PC-9 (cell line): ENCODE measurements around the gene H3-3A. TPM values are rescaled to one million over a fixed set of nuclear protein-coding genes. Genes with fewer than 3 reads are reported as not detected.

Source experiments
- BruUV-seq: library from RNA; stranded (reverse); fragments of 400-500 nt; replicated peaks from 2 replicates; lab custom pipeline; 2021; lab: Mats Ljungman, UMichigan
- CTCF ChIA-PET: fragments of 300-600 bp; sonication (Branson Sonifier 250); formaldehyde crosslinking; loops from one replicate; lab custom pipeline; 2022; ENCODE audit warnings: antibody characterized with exemption; lab: Charles Lee
- POLR2A ChIA-PET: fragments of 300-600 bp; sonication (Branson Sonifier 250); formaldehyde crosslinking; loops from one replicate; lab custom pipeline; 2022; ENCODE audit warnings: antibody characterized with exemption; ENCODE audit not compliant: unreplicated experiment; lab: Charles Lee
- DNase-seq, 2 experiments: peaks; one replicate each; pipeline versions ENCODE4 v3.0.0 to v3.0.0-alpha.2; 2015 to 2022; ENCODE audit warnings: mixed read lengths in 1 of 2
- H2AFZ ChIP-seq: fragments of 200-600 bp; sonication (generic); 2 replicates; pipeline ENCODE4 v1.8.1; 2017; ENCODE audit warnings: antibody characterized with exemption
- H3F3A ChIP-seq: fragments of 200-600 bp; sonication (generic); 2 replicates; pipeline ENCODE4 v1.8.1; 2017; ENCODE audit warnings: antibody characterized with exemption, mild to moderate bottlenecking, low read depth; ENCODE audit not compliant: insufficient read depth
- H3K27ac ChIP-seq: fragments of 200-600 bp; sonication (generic); 2 replicates; pipeline ENCODE4 v1.6.1; 2016; ENCODE audit warnings: mixed run types
- H3K27me3 ChIP-seq: fragments of 200-600 bp; sonication (generic); 2 replicates; pipeline ENCODE4 v1.6.1; 2016; ENCODE audit warnings: low read depth, mixed run types; ENCODE audit not compliant: insufficient read depth
- H3K36me3 ChIP-seq: fragments of 200-600 bp; sonication (generic); 2 replicates; pipeline ENCODE4 v1.6.1; 2016; ENCODE audit warnings: low read depth, mixed run types
- H3K4me1 ChIP-seq: fragments of 200-600 bp; sonication (generic); replicated peaks from 2 replicates; pipeline ENCODE4 v1.6.1; 2016; ENCODE audit warnings: mixed run types; ENCODE audit not compliant: insufficient read depth
- H3K4me2 ChIP-seq: fragments of 200-600 bp; sonication (generic); 2 replicates; pipeline ENCODE4 v1.6.1; 2017; ENCODE audit warnings: mixed run types
- H3K4me3 ChIP-seq: fragments of 200-600 bp; sonication (generic); 2 replicates; pipeline ENCODE4 v1.6.1; 2016; ENCODE audit warnings: mixed run types
- H3K79me2 ChIP-seq: fragments of 200-600 bp; sonication (generic); 2 replicates; pipeline ENCODE4 v1.6.1; 2017; ENCODE audit warnings: low read depth, mixed run types
- H3K9me2 ChIP-seq: fragments of 200-600 bp; sonication (generic); 2 replicates; pipeline ENCODE4 v1.8.1; 2017; ENCODE audit warnings: mild to moderate bottlenecking; ENCODE audit not compliant: insufficient read depth
- H3K9me3 ChIP-seq: fragments of 200-600 bp; sonication (generic); 2 replicates; pipeline ENCODE4 v1.8.1; 2016; ENCODE audit warnings: low read depth; ENCODE audit not compliant: insufficient read depth
- H4K20me1 ChIP-seq: fragments of 200-600 bp; sonication (generic); 2 replicates; pipeline ENCODE4 v1.8.1; 2017; ENCODE audit not compliant: insufficient read depth
- CTCF ChIP-seq: fragments of 200-600 bp; sonication (generic); conservative IDR thresholded peaks from 2 replicates; pipeline ENCODE4 v1.6.1; 2017; ENCODE audit warnings: mixed run types, antibody characterized with exemption, mild to moderate bottlenecking, moderate library complexity
- EZH2 ChIP-seq: fragments of 200-600 bp; sonication (generic); IDR thresholded peaks from 2 replicates; pipeline ENCODE4 v1.8.0; 2017; ENCODE audit warnings: antibody characterized with exemption, low read depth
- intact Hi-C: fragments of 100-400 bp; cut with micrococcal nuclease; formaldehyde crosslinking; loops from one replicate; pipeline ENCODE4 v1.10.0; 2022; ENCODE audit not compliant: unreplicated experiment
- total RNA-seq: library from RNA; stranded (reverse); gene quantifications from 2 replicates; pipeline ENCODE4 v1.2.3, GENCODE V29; 2021

The H3-3A gene
- total RNA-seq, 1 experiment from 2014 or later = 584 TPM

GRCh38 chr1:226026833-226027232 is 35.7 kb upstream of the H3-3A start:
- Histone ChIP-seq H2AFZ (no peak overlapping the region), H3K36me3 (no peaks in the 10 kb centered on the region), H3F3A (no peaks in the 10 kb centered on the region), H3K9me2 (no peaks in the 10 kb centered on the region), H3K27me3 (no peaks in the 10 kb centered on the region), H3K4me3 (no peak overlapping the region), H3K4me1 (peaks cover 6% of the 10 kb centered on the region; the same call in 1 of the 2 replicates), H3K4me2 (no peak overlapping the region), H3K79me2 (no peaks in the 10 kb centered on the region), H4K20me1 (no peaks in the 10 kb centered on the region), H3K9me3 (no peaks in the 10 kb centered on the region), H3K27ac (no peak overlapping the region)
- no TSS peak for BruUV-seq
- no peak for DNase-seq
- ChIA-PET POLR2A (interaction anchor here (0.6 kb wide), 1 partner anchor 521 kb away, joined by 13 read pairs; no protein-coding TSS in a partner anchor), CTCF (no interaction called here)
- TF ChIP-seq CTCF (no peak), EZH2 (no peak)
- intact Hi-C loops = no loop called here

GRCh38 chr1:226027538-226028217 is 34.8 kb upstream of the H3-3A start:
- no peak overlapping the region for H3K27ac ChIP-seq
- no peak for TF ChIP-seq CTCF
- no peak for TF ChIP-seq EZH2
- no peaks in the 10 kb centered on the region for H4K20me1 ChIP-seq
- intact Hi-C loops = no loop called here
- peaks cover 6% of the 10 kb centered on the region; the same call in 1 of the 2 replicates for H3K4me1 ChIP-seq
- H3K4me3 ChIP-seq = no peak overlapping the region
- H3K79me2 ChIP-seq = no peaks in the 10 kb centered on the region
- ChIA-PET CTCF (no interaction called here), POLR2A (interaction anchor here (0.6 kb wide), 1 partner anchor 449 kb away, joined by 4 read pairs; no protein-coding TSS in a partner anchor)
- no peaks in the 10 kb centered on the region for H3K9me3 ChIP-seq
- no TSS peak for BruUV-seq
- no peak overlapping the region for H3K4me2 ChIP-seq
- DNase-seq = peak in 1 of 2 experiments; percentile 5
- no peak overlapping the region for H2AFZ ChIP-seq
- H3F3A ChIP-seq = no peaks in the 10 kb centered on the region
- H3K27me3 ChIP-seq = no peaks in the 10 kb centered on the region
- H3K36me3 ChIP-seq = no peaks in the 10 kb centered on the region
- H3K9me2 ChIP-seq = no peaks in the 10 kb centered on the region

GRCh38 chr1:226029093-226029496 is 33.4 kb upstream of the H3-3A start:
- intact Hi-C loops = no loop called here
- H3K4me1 ChIP-seq = peaks cover 6% of the 10 kb centered on the region; the same call in 1 of the 2 replicates
- H2AFZ ChIP-seq = no peak overlapping the region
- no TSS peak for BruUV-seq
- no peak overlapping the region for H3K4me2 ChIP-seq
- CTCF ChIA-PET = interaction anchor here (0.6 to 0.7 kb wide), 2 partner anchors 9 to 172 kb away, joined by 4 to 21 read pairs; no protein-coding TSS in a partner anchor
- DNase-seq = no peak
- no peaks in the 10 kb centered on the region for H3K9me3 ChIP-seq
- no peak for TF ChIP-seq CTCF
- TF ChIP-seq EZH2 = no peak
- no peaks in the 10 kb centered on the region for H3K36me3 ChIP-seq
- no peaks in the 10 kb centered on the region for H4K20me1 ChIP-seq
- H3K79me2 ChIP-seq = no peaks in the 10 kb centered on the region
- no peak overlapping the region for H3K4me3 ChIP-seq
- no peaks in the 10 kb centered on the region for H3K27me3 ChIP-seq
- H3K9me2 ChIP-seq = no peaks in the 10 kb centered on the region
- H3K27ac ChIP-seq = no peak overlapping the region
- POLR2A ChIA-PET = no interaction called here
- H3F3A ChIP-seq = no peaks in the 10 kb centered on the region
